Neural cell (in vitro differentiated cells): ENCODE measurements around the gene DRD4. TPM values are rescaled to one million over a fixed set of nuclear protein-coding genes. Genes with fewer than 3 reads are reported as not detected.

ENCODE experiments used
- H2AFZ ChIP-seq: fragments of 200-600, 300-800 bp; sonication (generic), shearing (Covaris generic); 2 replicates; pipeline ENCODE4 v1.6.0; 2014; ENCODE audit warnings: low read depth, mild to moderate bottlenecking, antibody characterized with exemption, low read length, moderate library complexity
- H3F3A ChIP-seq: fragments of 200-600 bp; shearing (Covaris generic); 2 replicates; pipeline ENCODE4 v1.6.1; 2016; ENCODE audit warnings: mild to moderate bottlenecking, moderate library complexity, mixed read lengths, antibody characterized with exemption, low read length; ENCODE audit not compliant: insufficient read depth, poor library complexity, severe bottlenecking
- H3K27ac ChIP-seq: fragments of 200-600, 300-800 bp; sonication (generic), shearing (Covaris generic); 2 replicates; pipeline ENCODE4 v1.5.1; 2014; ENCODE audit warnings: mild to moderate bottlenecking, low read length, moderate library complexity
- H3K27me3 ChIP-seq: fragments of 300-800, 200-600 bp; sonication (generic), shearing (Covaris generic); 2 replicates; pipeline ENCODE4 v1.6.0; 2014; ENCODE audit warnings: mild to moderate bottlenecking, low read depth, low read length, moderate library complexity; ENCODE audit not compliant: insufficient read depth
- H3K36me3 ChIP-seq: fragments of 300-800, 200-600 bp; sonication (generic), shearing (Covaris generic); 2 replicates; pipeline ENCODE4 v1.5.1; 2014; ENCODE audit warnings: mild to moderate bottlenecking, antibody characterized with exemption, low read length, moderate library complexity; ENCODE audit not compliant: insufficient read depth
- H3K4me2 ChIP-seq: fragments of 300-800, 200-600 bp; sonication (generic), shearing (Covaris generic); 2 replicates; pipeline ENCODE4 v1.6.0; 2014; ENCODE audit warnings: mild to moderate bottlenecking, low read length
- H3K4me3 ChIP-seq: fragments of 300-800, 200-600 bp; sonication (generic), shearing (Covaris generic); 2 replicates; pipeline ENCODE4 v1.5.1; 2014; ENCODE audit warnings: mild to moderate bottlenecking, low read length, moderate library complexity
- H3K79me2 ChIP-seq: fragments of 200-600 bp; shearing (Covaris generic); replicated peaks from 2 replicates; pipeline ENCODE4 v1.6.0; 2014; ENCODE audit warnings: mild to moderate bottlenecking, low read length, moderate library complexity; ENCODE audit not compliant: insufficient read depth
- H3K9ac ChIP-seq: fragments of 300-800, 200-600 bp; sonication (generic), shearing (Covaris generic); 2 replicates; pipeline ENCODE4 v1.6.1; 2016; ENCODE audit warnings: mild to moderate bottlenecking, low read length, mixed read lengths
- H3K9me2 ChIP-seq: fragments of 200-600 bp; shearing (Covaris generic); 2 replicates; pipeline ENCODE4 v1.6.1; 2016; ENCODE audit warnings: mild to moderate bottlenecking, low read length, mixed read lengths; ENCODE audit not compliant: insufficient read depth
- H3K9me3 ChIP-seq: fragments of 200-600, 300-800 bp; sonication (generic), shearing (Covaris generic); 2 replicates; pipeline ENCODE4 v1.6.1; 2016; ENCODE audit warnings: mild to moderate bottlenecking, mixed run types, low read length, moderate library complexity, mixed read lengths
- H4K20me1 ChIP-seq: fragments of 200-600 bp; shearing (Covaris generic); 2 replicates; pipeline ENCODE4 v1.6.1; 2016; ENCODE audit warnings: mild to moderate bottlenecking, mixed run types; ENCODE audit not compliant: insufficient read depth
- EP300 ChIP-seq: fragments of 450-650 bp; conservative IDR thresholded peaks from 2 replicates; pipeline ENCODE4 v1.6.1; 2014; ENCODE audit warnings: antibody characterized with exemption, mild to moderate bottlenecking, moderate library complexity; ENCODE audit not compliant: poor library complexity, severe bottlenecking
- EZH2 ChIP-seq: fragments of 200-600, 300-800 bp; shearing (Covaris generic), sonication (generic); IDR thresholded peaks from 2 replicates; pipeline ENCODE4 v1.6.1; 2014; ENCODE audit warnings: antibody characterized with exemption, low read length, borderline replicate concordance, mild to moderate bottlenecking; ENCODE audit not compliant: insufficient read depth, poor library complexity, severe bottlenecking
- MXI1 ChIP-seq: fragments of 450-650 bp; conservative IDR thresholded peaks from 2 replicates; pipeline ENCODE4 v1.6.1; 2014; ENCODE audit warnings: antibody characterized with exemption, mild to moderate bottlenecking; ENCODE audit not compliant: poor library complexity, severe bottlenecking
- POLR2AphosphoS5 ChIP-seq: IDR thresholded peaks from 2 replicates; pipeline ENCODE4 v1.6.1; 2012
- RAD21 ChIP-seq: fragments of 450-650 bp; conservative IDR thresholded peaks from 2 replicates; pipeline ENCODE4 v1.6.1; 2014; ENCODE audit warnings: antibody characterized with exemption, mild to moderate bottlenecking, moderate library complexity
- REST ChIP-seq: IDR thresholded peaks from 2 replicates; pipeline ENCODE4 v1.6.1; 2012; ENCODE audit warnings: borderline replicate concordance
- SMC3 ChIP-seq: fragments of 450-650 bp; conservative IDR thresholded peaks from 2 replicates; pipeline ENCODE4 v1.6.1; 2014; ENCODE audit warnings: antibody characterized with exemption, mild to moderate bottlenecking, moderate library complexity; ENCODE audit not compliant: poor library complexity
- TAF1 ChIP-seq: IDR thresholded peaks from 2 replicates; pipeline ENCODE4 v1.6.1; 2012; ENCODE audit warnings: low read depth
- polyA plus RNA-seq: library from polyadenylated mRNA; depleted of rRNA; stranded (reverse); fragments of >200 nt; gene quantifications from 2 replicates; pipeline ENCODE4 v1.2.3, GENCODE V29; 2014
- TF ChIP-seq, protein P1 (sequence below): fragments of 450-650 bp; IDR thresholded peaks from 2 replicates; pipeline ENCODE4 v1.5.1; 2014; ENCODE audit warnings: antibody characterized with exemption, mild to moderate bottlenecking, moderate library complexity; ENCODE audit not compliant: poor library complexity, severe bottlenecking

The DRD4 gene
- polyA plus RNA-seq, 1 donor from 2014 or later: not detected

DNA sequence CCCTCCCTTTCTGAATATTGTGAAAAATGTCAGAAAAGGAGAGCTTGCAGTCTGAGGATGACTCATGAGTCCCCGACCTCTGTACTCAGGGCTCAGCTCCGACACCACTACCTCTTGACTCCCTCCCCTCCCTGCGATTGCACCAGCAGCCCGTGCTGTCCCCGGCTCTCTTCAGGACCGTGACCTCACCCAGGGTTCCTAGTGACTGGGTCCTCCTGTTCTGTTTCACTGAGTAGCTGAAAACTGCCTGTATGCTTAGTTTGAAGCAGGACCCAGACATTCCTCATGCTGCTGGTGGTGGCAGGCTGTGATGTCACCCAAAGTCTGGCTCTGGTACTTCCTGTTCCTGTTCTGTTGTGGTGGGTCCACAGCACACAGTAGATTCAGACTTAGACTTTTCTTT lies 49.1 kb upstream of the DRD4 start:
- Histone ChIP-seq H3K27ac (no peak overlapping the region), H3K4me2 (no peak overlapping the region), H3K36me3 (peaks cover 4% of the 10 kb centered on the region), H3K9me2 (no peaks in the 10 kb centered on the region), H2AFZ (no peak overlapping the region), H3F3A (no peaks in the 10 kb centered on the region), H3K4me3 (no peak overlapping the region), H3K79me2 (no peaks in the 10 kb centered on the region), H3K27me3 (no peaks in the 10 kb centered on the region), H3K9me3 (no peaks in the 10 kb centered on the region), H3K9ac (no peak overlapping the region), H4K20me1 (no peaks in the 10 kb centered on the region)
- TF ChIP-seq, protein P1, sequence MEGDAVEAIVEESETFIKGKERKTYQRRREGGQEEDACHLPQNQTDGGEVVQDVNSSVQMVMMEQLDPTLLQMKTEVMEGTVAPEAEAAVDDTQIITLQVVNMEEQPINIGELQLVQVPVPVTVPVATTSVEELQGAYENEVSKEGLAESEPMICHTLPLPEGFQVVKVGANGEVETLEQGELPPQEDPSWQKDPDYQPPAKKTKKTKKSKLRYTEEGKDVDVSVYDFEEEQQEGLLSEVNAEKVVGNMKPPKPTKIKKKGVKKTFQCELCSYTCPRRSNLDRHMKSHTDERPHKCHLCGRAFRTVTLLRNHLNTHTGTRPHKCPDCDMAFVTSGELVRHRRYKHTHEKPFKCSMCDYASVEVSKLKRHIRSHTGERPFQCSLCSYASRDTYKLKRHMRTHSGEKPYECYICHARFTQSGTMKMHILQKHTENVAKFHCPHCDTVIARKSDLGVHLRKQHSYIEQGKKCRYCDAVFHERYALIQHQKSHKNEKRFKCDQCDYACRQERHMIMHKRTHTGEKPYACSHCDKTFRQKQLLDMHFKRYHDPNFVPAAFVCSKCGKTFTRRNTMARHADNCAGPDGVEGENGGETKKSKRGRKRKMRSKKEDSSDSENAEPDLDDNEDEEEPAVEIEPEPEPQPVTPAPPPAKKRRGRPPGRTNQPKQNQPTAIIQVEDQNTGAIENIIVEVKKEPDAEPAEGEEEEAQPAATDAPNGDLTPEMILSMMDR: no peak
- TF ChIP-seq REST (no peak), EZH2 (no peak), RAD21 (no peak)

DNA sequence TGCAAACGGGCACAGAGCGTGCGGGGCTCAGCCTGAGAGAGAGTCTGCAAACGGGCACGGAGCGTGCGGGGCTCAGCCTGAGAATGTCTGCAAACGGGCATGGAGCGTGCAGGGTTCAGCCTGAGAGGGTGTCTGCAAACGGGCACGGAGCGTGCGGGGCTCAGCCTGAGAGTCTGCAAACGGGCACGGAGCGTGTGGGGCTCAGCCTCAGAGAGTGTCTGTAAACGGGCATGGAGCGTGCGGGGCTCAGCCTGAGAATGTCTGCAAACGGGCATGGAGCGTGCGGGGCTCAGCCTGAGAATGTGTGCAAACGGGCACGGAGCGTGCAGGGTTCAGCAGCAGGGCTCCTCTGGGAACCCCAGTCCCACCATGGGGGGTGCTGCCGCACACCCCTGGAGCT lies 47.3 kb upstream of the DRD4 start:
- H3K4me3 ChIP-seq: no peak overlapping the region
- no peaks in the 10 kb centered on the region for H3K36me3 ChIP-seq
- no peak for TF ChIP-seq EZH2
- TF ChIP-seq, protein P1: no peak
- no peak for TF ChIP-seq TAF1
- TF ChIP-seq RAD21: no peak
- no peak for TF ChIP-seq EP300
- no peak for TF ChIP-seq MXI1
- no peak for TF ChIP-seq SMC3
- TF ChIP-seq POLR2AphosphoS5: no peak
- no peak for TF ChIP-seq REST
- no peaks in the 10 kb centered on the region for H4K20me1 ChIP-seq
- H2AFZ ChIP-seq: no peak overlapping the region
- no peak overlapping the region for H3K9ac ChIP-seq
- H3K27ac ChIP-seq: no peak overlapping the region
- H3F3A ChIP-seq: no peaks in the 10 kb centered on the region
- H3K27me3 ChIP-seq: no peaks in the 10 kb centered on the region
- H3K4me2 ChIP-seq: no peak overlapping the region
- H3K9me3 ChIP-seq: no peaks in the 10 kb centered on the region
- no peaks in the 10 kb centered on the region for H3K79me2 ChIP-seq
- H3K9me2 ChIP-seq: no peaks in the 10 kb centered on the region
